K562 (cell line): ENCODE data around the gene EFEMP2. TPM values are rescaled to one million over a fixed set of nuclear protein-coding genes. Genes with fewer than 3 reads are reported as not detected.
A peak's percentile ranks its signal among the peaks of the same experiment; 100 is the strongest.

Experiments used
- ATAC-seq: fragments of 200-7000 bp; cut with Tn5 transposase; 3 replicates; pipeline ENCODE4 v1.9.1; 2020; ENCODE audit warnings: moderate library complexity
- BruUV-seq: library from RNA; stranded (reverse); fragments of 400-500 nt; replicated peaks from 2 replicates; lab custom pipeline; 2021; lab: Mats Ljungman, UMichigan
- CTCF ChIA-PET: fragments of 300-600 bp; formaldehyde crosslinking; extraction: SDS; loops from one replicate; lab custom pipeline; 2021; ENCODE audit warnings: low intra/inter-chr PET ratio; lab: Yijun Ruan, JAX
- POLR2A ChIA-PET: fragments of 300-600, 350-650 bp; sonication (Branson Sonifier 250); formaldehyde crosslinking; extraction: SDS; loops from one replicate; lab custom pipeline; 2021; ENCODE audit warnings: antibody characterized with exemption, inconsistent platforms; lab: Yijun Ruan, JAX
- DNase-seq, 4 experiments: peaks; one replicate each; pipeline versions ENCODE4 v3.0.0 to v3.0.0-alpha.2; 2011 to 2018; ENCODE audit warnings: low spot score in 3 of 4, mixed read lengths in 3 of 4; ENCODE audit errors: extremely low read depth in 1 of 4
- FAIRE-seq: peaks from 2 replicates; lab custom pipeline; 2011; peaks lifted over from hg19 to GRCh38; lab: Jason Lieb, UNC
- H2AFZ ChIP-seq: 2 replicates; pipeline ENCODE4 v1.6.0; 2011; ENCODE audit warnings: low read depth, low read length, control low read depth, inconsistent platforms
- H3K27ac ChIP-seq: fragments of 200-600 bp; 3 replicates; pipeline ENCODE4 v1.8.0; 2011; ENCODE audit warnings: low read depth, mild to moderate bottlenecking, control low read depth, inconsistent platforms, low read length, moderate library complexity, mixed read lengths; ENCODE audit errors: extremely low read depth
- H3K27me3 ChIP-seq, 2 experiments: fragments of 300-600 bp in 1 of 2; 2 replicates in 1 of 2; 3 replicates in 1 of 2; pipeline versions ENCODE4 v1.6.0 to v1.8.0; 2011; ENCODE audit warnings: inconsistent platforms in 2 of 2, low read length in 2 of 2, mild to moderate bottlenecking in 1 of 2, mixed read lengths in 1 of 2, moderate library complexity in 1 of 2; ENCODE audit not compliant: control insufficient read depth in 2 of 2, insufficient read depth in 2 of 2
- H3K36me3 ChIP-seq: fragments of 300-600 bp; 3 replicates; pipeline ENCODE4 v1.8.0; 2011; ENCODE audit warnings: mild to moderate bottlenecking, low read length, inconsistent platforms; ENCODE audit not compliant: control insufficient read depth, insufficient read depth
- H3K4me1 ChIP-seq, 2 experiments: fragments of 200-600 bp in 1 of 2; replicated peaks in 1 of 2; 2 replicates in 1 of 2; 3 replicates in 1 of 2; pipeline versions ENCODE4 v1.5.1 to v1.8.0; 2011; ENCODE audit warnings: inconsistent platforms in 2 of 2, low read length in 2 of 2, mild to moderate bottlenecking in 1 of 2, mixed read lengths in 1 of 2, moderate library complexity in 1 of 2; ENCODE audit not compliant: control insufficient read depth in 2 of 2, insufficient read depth in 2 of 2
- H3K4me2 ChIP-seq: 2 replicates; pipeline ENCODE4 v1.6.1; 2011; ENCODE audit warnings: low read length, control low read depth, inconsistent platforms, mixed read lengths; ENCODE audit not compliant: insufficient read depth
- H3K4me3 ChIP-seq: fragments of 200-600 bp; sonication (generic), shearing (Covaris generic); 2 replicates; pipeline ENCODE4 v1.5.1; 2016; ENCODE audit warnings: control low read depth, inconsistent platforms
- H3K79me2 ChIP-seq: fragments of 200-600 bp; 3 replicates; pipeline ENCODE4 v1.8.0; 2011; ENCODE audit warnings: low read length, inconsistent platforms; ENCODE audit not compliant: control insufficient read depth, insufficient read depth
- H3K9ac ChIP-seq, 2 experiments: 2 replicates each; pipeline versions ENCODE4 v1.6.0 to v1.6.1; 2011; ENCODE audit warnings: low read depth in 2 of 2, low read length in 2 of 2, control low read depth in 1 of 2, inconsistent platforms in 1 of 2, mild to moderate bottlenecking in 1 of 2, mixed read lengths in 1 of 2; ENCODE audit not compliant: insufficient read depth in 1 of 2
- H3K9me1 ChIP-seq: one replicate; pipeline ENCODE4 v1.6.0; 2011; ENCODE audit warnings: inconsistent platforms, mild to moderate bottlenecking, low read length, moderate library complexity; ENCODE audit not compliant: control insufficient read depth, insufficient read depth
- H3K9me3 ChIP-seq: replicated peaks from 2 replicates; pipeline ENCODE4 v1.5.1; 2011; ENCODE audit warnings: low read depth, low read length, inconsistent platforms; ENCODE audit not compliant: control insufficient read depth, insufficient read depth
- H4K20me1 ChIP-seq: replicated peaks from 2 replicates; pipeline ENCODE4 v1.6.1; 2011; ENCODE audit warnings: low read length, inconsistent platforms, mixed read lengths; ENCODE audit not compliant: control insufficient read depth, insufficient read depth
- BMI1 ChIP-seq: fragments of 150-350 bp; IDR thresholded peaks from 2 replicates; pipeline ENCODE4 v1.6.1; 2014; ENCODE audit warnings: low read length
- CREBBP ChIP-seq: IDR thresholded peaks from one replicate; pipeline ENCODE4 v1.6.1; 2012; ENCODE audit warnings: low read depth, mild to moderate bottlenecking, control low read depth, inconsistent platforms, low read length
- CTCFL ChIP-seq: IDR thresholded peaks from 2 replicates; pipeline ENCODE4 v1.6.1; 2011; ENCODE audit warnings: borderline replicate concordance, low read depth, mild to moderate bottlenecking, moderate library complexity, low read length; ENCODE audit not compliant: insufficient read depth, poor library complexity, severe bottlenecking
- ESRRB ChIP-seq: fragments of 250-450 bp; sonication (Bioruptor Pico); IDR thresholded peaks from 2 replicates; pipeline ENCODE4 v1.5.0; 2020; ENCODE audit warnings: mild to moderate bottlenecking, moderate library complexity, borderline replicate concordance
- FOXA1 ChIP-seq: fragments of 450-650 bp; IDR thresholded peaks from 2 replicates; pipeline ENCODE4 v1.6.1; 2016; ENCODE audit warnings: mild to moderate bottlenecking, borderline replicate concordance
- FUS ChIP-seq: fragments of 200-400 bp; formaldehyde crosslinking; optimal IDR thresholded peaks from 2 replicates; pipeline ENCODE3; 2017; ENCODE audit warnings: low read depth, low read length
- HDAC1 ChIP-seq, 2 experiments: fragments of 450-650 bp; IDR thresholded peaks; 2 replicates each; pipeline ENCODE4 v1.6.1; 2016 to 2017; ENCODE audit warnings: inconsistent platforms in 1 of 2, mild to moderate bottlenecking in 1 of 2, moderate library complexity in 1 of 2
- MEF2D ChIP-seq: conservative IDR thresholded peaks from 2 replicates; pipeline ENCODE4 v1.6.1; 2016; ENCODE audit warnings: low read depth, missing genetic modification characterization, missing compliant biosample characterization
- NR0B1 ChIP-seq: fragments of 450-650 bp; IDR thresholded peaks from one replicate; pipeline ENCODE4 v1.6.1; 2018; ENCODE audit warnings: mild to moderate bottlenecking, moderate library complexity; ENCODE audit not compliant: partially characterized antibody
- NR4A1 ChIP-seq, 2 experiments: fragments of 250-450 bp in 1 of 2; fragments of 450-650 bp in 1 of 2; sonication (Bioruptor Pico) in 1 of 2; IDR thresholded peaks; 2 replicates each; pipeline versions ENCODE4 v1.4.0 to v1.6.1; 2016 to 2020; ENCODE audit warnings: mild to moderate bottlenecking in 2 of 2, missing compliant biosample characterization in 1 of 2, missing genetic modification characterization in 1 of 2, moderate library complexity in 1 of 2
- PCBP1 ChIP-seq: fragments of 200-400 bp; formaldehyde crosslinking; IDR thresholded peaks from 2 replicates; pipeline ENCODE4 v1.6.1; 2018; ENCODE audit warnings: mild to moderate bottlenecking, low read depth, low read length; ENCODE audit not compliant: poor library complexity, severe bottlenecking
- PKNOX1 ChIP-seq: fragments of 450-650 bp; IDR thresholded peaks from 2 replicates; pipeline ENCODE4 v1.6.1; 2016
- TRIM28 ChIP-seq: fragments of 450-650 bp; IDR thresholded peaks from 2 replicates; pipeline ENCODE4 v1.6.1; 2017
- ZFP1 ChIP-seq: fragments of 450-650 bp; formaldehyde crosslinking; IDR thresholded peaks from 2 replicates; pipeline ENCODE4 v1.4.0; 2020; ENCODE audit warnings: mild to moderate bottlenecking, mixed read lengths
- ZFP91 ChIP-seq: sonication (generic); formaldehyde crosslinking; IDR thresholded peaks from 2 replicates; pipeline ENCODE4 v1.8.0; 2022; ENCODE audit warnings: mild to moderate bottlenecking, missing genetic modification reagents
- ZNF165 ChIP-seq: fragments of 250-450 bp; sonication (Bioruptor Pico); IDR thresholded peaks from 2 replicates; pipeline ENCODE4 v1.4.0; 2020; ENCODE audit warnings: borderline replicate concordance
- ZNF197 ChIP-seq: fragments of 200-800 bp; sonication (Bioruptor generic); IDR thresholded peaks from 2 replicates; pipeline ENCODE4 v1.6.1; 2016; ENCODE audit warnings: low read depth, missing genetic modification characterization, missing compliant biosample characterization
- WGBS: fragments of 100-300 bp; shearing (Covaris generic); methylation state at CpG from one replicate; pipeline ENCODE4 v1.1.6; 2016; ENCODE audit warnings: low coverage, mixed read lengths; ENCODE audit not compliant: insufficient coverage; ENCODE audit errors: missing lambda C conversion rate; 5-methylcytosine and 5-hydroxymethylcytosine counted together
- in situ Hi-C: fragments of 300-500 bp; cut with MboI; formaldehyde crosslinking; loops from 4 replicates; pipeline ENCODE4 v1.15.0; 2018; ENCODE audit warnings: inconsistent platforms, mixed read lengths
- intact Hi-C: fragments of 100-400 bp; cut with micrococcal nuclease; formaldehyde crosslinking; loops from 2 replicates; pipeline ENCODE4 v1.14.2; 2022
- polyA plus RNA-seq, 8 experiments: library from polyadenylated mRNA; depleted of rRNA in 4 of 8; stranded (reverse) in 5 of 8; unstranded in 3 of 8; fragments of >200 nt; fragmentation: Nextera tagmentation in 2 of 8; fragmentation: Illumina TruSeq in 1 of 8; extraction: Ambion mirVana in 2 of 8; extraction: Trizol in 1 of 8; gene quantifications; 2 replicates each; pipeline versions ENCODE4 v1.2.1 to v1.2.3, GENCODE V29; 2011 to 2014; ENCODE audit warnings: inconsistent platforms in 1 of 8, missing spikeins in 1 of 8
- total RNA-seq, 7 experiments: library from RNA; depleted of rRNA in 6 of 7; stranded (reverse); fragments of >200 nt in 6 of 7; fragmentation: Illumina TruSeq in 2 of 7; extraction: Trizol in 2 of 7; gene quantifications; 2 replicates each; pipeline versions ENCODE4 v1.2.1 to v1.2.3, GENCODE V29; 2011 to 2021; ENCODE audit warnings: low replicate concordance in 1 of 7

The EFEMP2 gene
- total and polyA plus RNA-seq, 9 of the 15 experiments (the other 6 are each of a cell fraction or from before 2014, with no cell fraction given) = 0.07 to 2.9 (median 0.69) TPM; not detected in 1

- in situ Hi-C loops = no loop called here
- Histone ChIP-seq H3K9ac (peak overlapping the region; percentile 98 to 99), H4K20me1 (peaks cover 22% of the 10 kb centered on the region), H3K9me3 (no peaks in the 10 kb centered on the region), H3K9me1 (peaks cover 11% of the 10 kb centered on the region), H3K4me3 (peak overlapping the region; percentile 95), H3K36me3 (peaks cover 57% of the 10 kb centered on the region), H2AFZ (peak overlapping the region; percentile 29), H3K27me3 (no peaks in the 10 kb centered on the region; a peak in 1 of 5 replicates), H3K4me2 (peak overlapping the region; percentile 95), H3K27ac (peak overlapping the region; percentile 96), H3K79me2 (peaks cover 65% of the 10 kb centered on the region), H3K4me1 (peaks cover 14 to 62% of the 10 kb centered on the region in 2 experiments)
- POLR2A ChIA-PET = interaction anchor here (0.5 to 5.6 kb wide), 19 partner anchors 8 to 229 kb away, joined by 3 to 151 read pairs (median 6); partner anchors contain the start of genes CCDC85B, FIBP, FOSL1 and KAT5
- FAIRE-seq (no peak), ATAC-seq (no peak), DNase-seq (no peak)
- intact Hi-C loops = loop anchor here (5.0 kb wide), 1 partner anchor 45 kb away; the partner anchor contains the start of gene FOSL1
- no TSS peak for BruUV-seq
- CTCF ChIA-PET = no interaction called here
- under 1% methylated on average over 16 of the region's 49 CpGs for WGBS
- peak; percentile 97 for TF ChIP-seq FUS
- no peak for TF ChIP-seq NR4A1 (CRISPR knock-in tag; IDR thresholded peaks at IDR 0.05)
- TF ChIP-seq NR4A1 (tag; IDR thresholded peaks at IDR 0.05) = 0 out of 2 replicates have a peak, but pooled peaks have one; percentile 39
- TF ChIP-seq HDAC1 (IDR thresholded peaks at IDR 0.05) = no peak
- no peak for TF ChIP-seq ZFP1 (CRISPR knock-in tag)
- no peak for TF ChIP-seq TRIM28
- TF ChIP-seq FOXA1 = no peak
- TF ChIP-seq ZNF165 = no peak
- no peak for TF ChIP-seq CREBBP
- no peak for TF ChIP-seq BMI1
- no peak for TF ChIP-seq ESRRB (CRISPR knock-in tag)
- no peak for TF ChIP-seq PKNOX1
- peak; percentile 93 for TF ChIP-seq CTCFL
- peak; percentile 66 for TF ChIP-seq PCBP1
- no peak for TF ChIP-seq NR0B1
- 0 out of 2 replicates have a peak, but pooled peaks have one; percentile 29 for TF ChIP-seq ZFP91 (CRISPR knock-in tag)
- TF ChIP-seq ZNF197 (CRISPR knock-in tag) = no peak
- TF ChIP-seq MEF2D = no peak
Observed at GRCh38 chr11:65857500-65857852, 15.1 kb downstream of the EFEMP2 start.
